HUES6 (cell line): Measurements from ENCODE around the gene MUC5AC.
"Not testable (repeated sequence)": the region's sequence is repeated elsewhere in the genome, so short reads cannot be mapped to it uniquely, and the experiment has no call there.

Experiments used
- H3K27ac ChIP-seq: 2 replicates; pipeline ENCODE4 v1.7.0; 2013; ENCODE audit warnings: low read depth, mild to moderate bottlenecking, low read length, inconsistent platforms
- H3K27me3 ChIP-seq: 2 replicates; pipeline ENCODE4 v1.6.1; 2013; ENCODE audit warnings: low read length; ENCODE audit not compliant: control insufficient read depth, insufficient read depth
- H3K36me3 ChIP-seq: 2 replicates; pipeline ENCODE4 v1.6.1; 2013; ENCODE audit warnings: low read length; ENCODE audit not compliant: control insufficient read depth, insufficient read depth
- H3K4me1 ChIP-seq: 2 replicates; pipeline ENCODE4 v1.6.1; 2013; ENCODE audit warnings: low read length; ENCODE audit not compliant: control insufficient read depth, insufficient read depth
- H3K4me3 ChIP-seq: 2 replicates; pipeline ENCODE4 v1.5.1; 2013; ENCODE audit warnings: low read depth, low read length
- H3K9ac ChIP-seq: one replicate; pipeline ENCODE4 v1.6.1; 2013; ENCODE audit warnings: mild to moderate bottlenecking, low read length
- H3K9me3 ChIP-seq: 2 replicates; pipeline ENCODE4 v1.6.1; 2013; ENCODE audit warnings: low read depth, low read length; ENCODE audit not compliant: control insufficient read depth, insufficient read depth

MUC5AC gene

GRCh38 chr11:1241706-1242105 is 84.0 kb downstream of the MUC5AC start:
- Histone ChIP-seq H3K4me3 (no peak overlapping the region), H3K9ac (no peak overlapping the region), H3K27ac (no peak overlapping the region), H3K36me3 (no peaks in the 10 kb centered on the region), H3K4me1 (no peaks in the 10 kb centered on the region), H3K9me3 (peaks cover 18% of the 10 kb centered on the region; the same call in 1 of the 2 replicates), H3K27me3 (no peaks in the 10 kb centered on the region)

- Histone ChIP-seq H3K36me3 (no peaks in the 10 kb centered on the region), H3K4me1 (no peaks in the 10 kb centered on the region), H3K4me3 (no peak overlapping the region), H3K9me3 (peaks cover 21% of the 10 kb centered on the region; the same call in 1 of the 2 replicates), H3K27me3 (no peaks in the 10 kb centered on the region), H3K9ac (no peak overlapping the region), H3K27ac (no peak overlapping the region)
Measured at GRCh38 chr11:1242289-1242688, 84.5 kb downstream of the MUC5AC start.

- not testable (repeated sequence) for H3K9ac ChIP-seq, H3K4me3 ChIP-seq, H3K27me3 ChIP-seq, H3K27ac ChIP-seq, H3K4me1 ChIP-seq, H3K36me3 ChIP-seq
- peaks cover 21% of the 10 kb centered on the region; the same call in 1 of the 2 replicates for H3K9me3 ChIP-seq
Measured at GRCh38 chr11:1242751-1243150, 85.0 kb downstream of the MUC5AC start.

GRCh38 chr11:1243521-1243920 is 85.8 kb downstream of the MUC5AC start:
- H3K27ac ChIP-seq, H3K4me1 ChIP-seq, H3K27me3 ChIP-seq, H3K36me3 ChIP-seq, H3K4me3 ChIP-seq, H3K9ac ChIP-seq: not testable (repeated sequence)
- peaks cover 25% of the 10 kb centered on the region; the same call in 1 of the 2 replicates for H3K9me3 ChIP-seq

GRCh38 chr11:1244557-1244956 is 86.8 kb downstream of the MUC5AC start:
- H3K4me3 ChIP-seq, result not testable (repeated sequence)

GRCh38 chr11:1245717-1246116 is 88.0 kb downstream of the MUC5AC start:
- peaks cover 31% of the 10 kb centered on the region for H3K9me3 ChIP-seq
- H3K27me3 ChIP-seq, H3K27ac ChIP-seq, H3K9ac ChIP-seq, H3K4me1 ChIP-seq, H3K36me3 ChIP-seq, H3K4me3 ChIP-seq: not testable (repeated sequence)

More at GRCh38 chr11:1244557-1244956, 86.8 kb downstream of the MUC5AC start:
- not testable (repeated sequence) for H3K27me3 ChIP-seq, H3K27ac ChIP-seq, H3K4me1 ChIP-seq, H3K36me3 ChIP-seq, H3K9ac ChIP-seq
- peaks cover 26% of the 10 kb centered on the region for H3K9me3 ChIP-seq

GRCh38 chr11:1246301-1246700 is 88.5 kb downstream of the MUC5AC start:
- H3K4me3 ChIP-seq, H3K27ac ChIP-seq, H3K36me3 ChIP-seq, H3K27me3 ChIP-seq, H3K4me1 ChIP-seq, H3K9ac ChIP-seq: not testable (repeated sequence)
- peaks cover 36% of the 10 kb centered on the region for H3K9me3 ChIP-seq

- not testable (repeated sequence) for H3K36me3 ChIP-seq, H3K4me1 ChIP-seq, H3K9ac ChIP-seq, H3K27me3 ChIP-seq, H3K27ac ChIP-seq, H3K4me3 ChIP-seq
- H3K9me3 ChIP-seq, result peaks cover 41% of the 10 kb centered on the region
Measured at GRCh38 chr11:1247026-1247425, 89.3 kb downstream of the MUC5AC start.

GRCh38 chr11:1248951-1249350 is 91.2 kb downstream of the MUC5AC start:
- not testable (repeated sequence) for H3K9ac ChIP-seq, H3K36me3 ChIP-seq, H3K27me3 ChIP-seq, H3K4me3 ChIP-seq, H3K27ac ChIP-seq, H3K4me1 ChIP-seq
- H3K9me3 ChIP-seq, result peaks cover 35% of the 10 kb centered on the region

GRCh38 chr11:1250411-1250810 is 92.7 kb downstream of the MUC5AC start:
- H3K27me3 ChIP-seq, H3K27ac ChIP-seq, H3K4me1 ChIP-seq, H3K9ac ChIP-seq, H3K4me3 ChIP-seq, H3K36me3 ChIP-seq: not testable (repeated sequence)
- H3K9me3 ChIP-seq, result peaks cover 35% of the 10 kb centered on the region
